Iris pigment epithelial cell (primary cell): ENCODE data around the gene DTD1.
A peak's percentile ranks its signal among the peaks of the same experiment; 100 is the strongest.
"Not testable (repeated sequence)": the region's sequence is repeated elsewhere in the genome, so short reads cannot be mapped to it uniquely, and the experiment has no call there.

ENCODE experiments used
- DNase-seq: peaks from one replicate; pipeline ENCODE4 v3.0.0-alpha.2; 2011; ENCODE audit warnings: low read depth

Gene DTD1

GRCh38 chr20:18742841-18743240, 155.0 kb downstream of the DTD1 start:
- DNase-seq = no peak

GRCh38 chr20:18743665-18744440, 156.0 kb downstream of the DTD1 start:
- DNase-seq = no peak

- DNase-seq = no peak
Measured at GRCh38 chr20:18747090-18747489, 159.2 kb downstream of the DTD1 start.

- no peak for DNase-seq
Measured at GRCh38 chr20:18748987-18749386, 161.1 kb downstream of the DTD1 start.

- no peak for DNase-seq
Measured at GRCh38 chr20:18749528-18749927, 161.7 kb downstream of the DTD1 start.

GRCh38 chr20:18750735-18751134, 162.9 kb downstream of the DTD1 start:
- DNase-seq = no peak

- DNase-seq = peak; percentile 36
Measured at GRCh38 chr20:18754030-18754652, 166.3 kb downstream of the DTD1 start.

GRCh38 chr20:18754653-18755045, 166.8 kb downstream of the DTD1 start:
- no peak for DNase-seq

GRCh38 chr20:18760852-18761251, 173.0 kb downstream of the DTD1 start:
- DNase-seq = not testable (repeated sequence)

- DNase-seq = no peak
Measured at GRCh38 chr20:18767676-18768075, 179.8 kb downstream of the DTD1 start.

GRCh38 chr20:18773566-18773965, 185.7 kb downstream of the DTD1 start:
- DNase-seq = no peak

GRCh38 chr20:18774207-18774606, 186.4 kb downstream of the DTD1 start:
- no peak for DNase-seq

- no peak for DNase-seq
Measured at GRCh38 chr20:18775633-18776032, 187.8 kb downstream of the DTD1 start.

- DNase-seq = no peak
Measured at GRCh38 chr20:18778690-18779392, 191.0 kb downstream of the DTD1 start.

GRCh38 chr20:18780385-18781130, 192.7 kb downstream of the DTD1 start:
- no peak for DNase-seq

GRCh38 chr20:18781509-18781908, 193.7 kb downstream of the DTD1 start:
- DNase-seq = no peak

- DNase-seq = no peak
Measured at GRCh38 chr20:18783385-18783959, 195.6 kb downstream of the DTD1 start.

GRCh38 chr20:18787046-18787445, 199.2 kb downstream of the DTD1 start:
- not testable (repeated sequence) for DNase-seq

- DNase-seq = no peak
Measured at GRCh38 chr20:18788021-18788420, 200.2 kb downstream of the DTD1 start.

GRCh38 chr20:18790787-18791186, 202.9 kb downstream of the DTD1 start:
- no peak for DNase-seq

GRCh38 chr20:18793625-18794427, 206.0 kb downstream of the DTD1 start:
- DNase-seq = peak; percentile 90
